Activated T-helper 9 cell treated with anti-CD3 and anti-CD28 coated beads, Interleukin-2, amount 50 U/mL, for 16 hours (primary cell): ENCODE results near the gene HERC4.
"Not testable (repeated sequence)": the region's sequence is repeated elsewhere in the genome, so short reads cannot be mapped to it uniquely, and the experiment has no call there.

ENCODE experiments used
- DNase-seq: peaks from one replicate; pipeline ENCODE4 v3.0.0-alpha.2; 2020; ENCODE audit warnings: low read depth

HERC4 gene

GRCh38 chr10:67878133-67878532, 196.9 kb downstream of the HERC4 start:
- no peak for DNase-seq

- not testable (repeated sequence) for DNase-seq
Observed at GRCh38 chr10:67877421-67877820, 197.7 kb downstream of the HERC4 start.

- DNase-seq: no peak
Observed at GRCh38 chr10:67875340-67876238, 199.5 kb downstream of the HERC4 start.
